Natural killer cell (primary cell): ENCODE measurements around the gene CHTOP. TPM values are rescaled to one million over a fixed set of nuclear protein-coding genes. Genes with fewer than 3 reads are reported as not detected.

Experiments used
- ATAC-seq, 3 donors: fragments of 150-1000 bp in 2 of 3; fragments of 200-7000 bp in 1 of 3; cut with Tn5 transposase; 1 replicate in 1 of 3; 2 replicates in 2 of 3; pipeline ENCODE4 v1.10.0; 2021; ENCODE audit warnings: mild to moderate bottlenecking in 2 of 3, moderate library complexity in 2 of 3
- DNase-seq, 2 donors: peaks; one replicate each; pipeline versions ENCODE4 v3.0.0 to v3.0.0-alpha.2; 2013 to 2021; ENCODE audit warnings: mixed read lengths in 1 of 2
- H3K27ac ChIP-seq: one replicate; pipeline ENCODE4 v1.5.1; 2013; ENCODE audit warnings: mild to moderate bottlenecking, low read length
- H3K27me3 ChIP-seq: one replicate; pipeline ENCODE4 v1.6.1; 2013; ENCODE audit warnings: low read length; ENCODE audit not compliant: control insufficient read depth, insufficient read depth
- H3K36me3 ChIP-seq: one replicate; pipeline ENCODE4 v1.6.1; 2013; ENCODE audit warnings: low read length; ENCODE audit not compliant: control insufficient read depth, insufficient read depth
- H3K4me1 ChIP-seq: one replicate; pipeline ENCODE4 v1.6.1; 2013; ENCODE audit warnings: low read length; ENCODE audit not compliant: control insufficient read depth, insufficient read depth
- H3K4me3 ChIP-seq: one replicate; pipeline ENCODE4 v1.5.1; 2013; ENCODE audit warnings: low read length
- H3K9me3 ChIP-seq: one replicate; pipeline ENCODE4 v1.6.1; 2013; ENCODE audit warnings: low read length; ENCODE audit not compliant: control insufficient read depth, insufficient read depth
- H3K27ac Mint-ChIP-seq, 2 donors: one replicate each; pipeline ENCODE4 v1.8.0; 2022; ENCODE audit warnings: mild to moderate bottlenecking in 2 of 2, mixed read lengths in 2 of 2, moderate library complexity in 1 of 2
- H3K27me3 Mint-ChIP-seq, 2 donors: one replicate each; pipeline ENCODE4 v1.8.0; 2022; ENCODE audit warnings: low read depth in 2 of 2, mixed read lengths in 2 of 2
- H3K36me3 Mint-ChIP-seq: one replicate; pipeline ENCODE4 v1.8.0; 2022; ENCODE audit warnings: mixed read lengths
- H3K4me1 Mint-ChIP-seq, 2 donors: one replicate each; pipeline ENCODE4 v1.8.0; 2022; ENCODE audit warnings: mixed read lengths in 2 of 2
- H3K4me3 Mint-ChIP-seq: one replicate; pipeline ENCODE4 v1.8.0; 2022; ENCODE audit warnings: mild to moderate bottlenecking, moderate library complexity, mixed read lengths
- H3K9me3 Mint-ChIP-seq, 2 donors: one replicate each; pipeline ENCODE4 v1.8.0; 2022; ENCODE audit warnings: mixed read lengths in 2 of 2
- WGBS: methylation state at CpG from one replicate; pipeline ENCODE4 v1.1.7; 2013; ENCODE audit warnings: missing lambda C conversion rate; ENCODE audit not compliant: insufficient coverage; 5-methylcytosine and 5-hydroxymethylcytosine counted together
- intact Hi-C: fragments of 100-400 bp; cut with micrococcal nuclease; formaldehyde crosslinking; loops from one replicate; pipeline ENCODE4 v1.14.2; 2022
- total RNA-seq, 4 donors: library from RNA; stranded (reverse); fragments of 120-200 nt in 1 of 4; gene quantifications; one replicate each; pipeline versions ENCODE4 v1.2.3 to v1.2.4, GENCODE V29; 2013 to 2022
- TF ChIP-seq, protein P1 (sequence below): fragments of 200-600 bp; IDR thresholded peaks from one replicate; pipeline ENCODE4 v1.8.0; 2022; ENCODE audit warnings: antibody characterized with exemption

Gene CHTOP
- total RNA-seq, 3 donors from 2014 or later (not counting 1 experiment from before 2014, with no cell fraction given), result 94.7 to 110 (median 106) TPM

DNA sequence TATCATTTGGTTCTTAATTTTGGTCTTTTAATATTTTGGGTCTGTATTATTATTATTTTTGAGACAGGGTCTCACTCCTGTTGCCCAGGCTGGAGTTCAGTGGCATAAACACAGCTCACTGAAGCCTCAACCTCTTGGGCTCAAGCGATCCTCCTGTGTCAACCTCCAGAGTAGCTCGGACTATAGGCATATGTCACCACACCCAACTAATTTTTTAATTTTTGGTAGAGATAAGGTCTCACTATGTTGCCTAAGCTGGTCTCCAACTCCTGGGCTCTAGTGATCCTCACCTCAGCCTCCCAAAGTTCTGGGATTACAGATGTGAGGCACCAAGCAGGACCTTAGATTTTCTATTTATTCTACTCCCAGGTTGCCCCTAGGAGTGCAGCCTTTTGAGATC is 39.6 kb downstream of the CHTOP start:
- H3K27ac Mint-ChIP-seq, result peak overlapping the region in 1 of 2 donors; percentile 60
- ATAC-seq, result no peak
- H3K9me3 Mint-ChIP-seq, result no peaks in the 10 kb centered on the region
- H3K27me3 Mint-ChIP-seq, result peaks cover 14 to 17% of the 10 kb centered on the region in 2 donors
- Histone ChIP-seq H3K36me3 (peaks cover 12% of the 10 kb centered on the region), H3K27ac (no peak overlapping the region), H3K4me1 (peaks cover 30% of the 10 kb centered on the region), H3K4me3 (no peak overlapping the region), H3K9me3 (no peaks in the 10 kb centered on the region), H3K27me3 (peaks cover 8% of the 10 kb centered on the region)
- H3K4me3 Mint-ChIP-seq, result peak overlapping the region; percentile 52
- no peaks in the 10 kb centered on the region for H3K36me3 Mint-ChIP-seq
- H3K4me1 Mint-ChIP-seq, result peaks cover 12 to 16% of the 10 kb centered on the region in 2 donors
- DNase-seq, result no peak
- TF ChIP-seq, protein P1, sequence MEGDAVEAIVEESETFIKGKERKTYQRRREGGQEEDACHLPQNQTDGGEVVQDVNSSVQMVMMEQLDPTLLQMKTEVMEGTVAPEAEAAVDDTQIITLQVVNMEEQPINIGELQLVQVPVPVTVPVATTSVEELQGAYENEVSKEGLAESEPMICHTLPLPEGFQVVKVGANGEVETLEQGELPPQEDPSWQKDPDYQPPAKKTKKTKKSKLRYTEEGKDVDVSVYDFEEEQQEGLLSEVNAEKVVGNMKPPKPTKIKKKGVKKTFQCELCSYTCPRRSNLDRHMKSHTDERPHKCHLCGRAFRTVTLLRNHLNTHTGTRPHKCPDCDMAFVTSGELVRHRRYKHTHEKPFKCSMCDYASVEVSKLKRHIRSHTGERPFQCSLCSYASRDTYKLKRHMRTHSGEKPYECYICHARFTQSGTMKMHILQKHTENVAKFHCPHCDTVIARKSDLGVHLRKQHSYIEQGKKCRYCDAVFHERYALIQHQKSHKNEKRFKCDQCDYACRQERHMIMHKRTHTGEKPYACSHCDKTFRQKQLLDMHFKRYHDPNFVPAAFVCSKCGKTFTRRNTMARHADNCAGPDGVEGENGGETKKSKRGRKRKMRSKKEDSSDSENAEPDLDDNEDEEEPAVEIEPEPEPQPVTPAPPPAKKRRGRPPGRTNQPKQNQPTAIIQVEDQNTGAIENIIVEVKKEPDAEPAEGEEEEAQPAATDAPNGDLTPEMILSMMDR, result no peak
- intact Hi-C loops, result loop anchor here (10.0 kb wide), 1 partner anchor 101 kb away; the partner anchor contains the start of gene SLC27A3
- WGBS, result no CpG with 5 or more reads among the region's 2 CpGs

DNA sequence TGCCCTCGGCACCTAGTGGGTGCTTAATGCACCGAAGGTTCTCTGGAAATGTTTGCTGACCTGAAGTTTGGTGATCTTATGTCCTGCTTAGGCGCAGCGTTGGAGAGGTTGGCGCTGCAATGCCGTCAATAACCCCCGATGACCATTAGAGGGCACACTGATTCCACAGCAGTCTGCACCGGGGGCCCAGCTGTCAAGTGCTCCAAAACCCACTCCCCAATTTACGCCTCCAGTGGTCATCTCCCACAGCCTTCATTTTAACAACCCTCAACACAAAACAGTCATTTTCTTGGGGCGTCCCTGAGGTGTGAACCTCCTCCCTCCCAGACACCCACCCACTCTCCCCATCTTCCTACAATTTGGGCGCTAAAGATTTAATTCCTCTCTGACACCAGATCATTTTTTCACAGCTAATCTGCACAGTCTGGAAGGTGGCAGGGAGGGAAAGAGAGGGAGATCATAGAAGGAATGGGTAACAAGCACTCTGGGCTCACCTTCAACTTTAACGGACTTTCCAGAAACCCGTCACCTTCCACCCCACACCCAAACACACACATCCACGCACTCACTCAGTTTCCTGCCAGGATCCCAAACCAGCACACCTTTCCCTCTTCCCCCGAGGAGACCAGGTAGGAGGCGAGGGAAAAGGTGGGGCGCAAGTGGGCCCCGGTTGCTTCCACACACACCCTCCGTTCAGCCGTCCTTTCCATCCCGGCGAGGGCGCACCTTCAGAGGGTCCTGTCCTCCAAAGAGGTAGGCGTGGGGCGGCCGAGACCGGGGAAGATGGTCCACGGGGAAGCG is 44.1 kb downstream of the CHTOP start:
- TF ChIP-seq, protein P1, result peak; percentile 70
- 6% methylated on average over 28 of the region's 29 CpGs for WGBS
- peak overlapping the region; percentile 85 for H3K4me3 Mint-ChIP-seq

DNA sequence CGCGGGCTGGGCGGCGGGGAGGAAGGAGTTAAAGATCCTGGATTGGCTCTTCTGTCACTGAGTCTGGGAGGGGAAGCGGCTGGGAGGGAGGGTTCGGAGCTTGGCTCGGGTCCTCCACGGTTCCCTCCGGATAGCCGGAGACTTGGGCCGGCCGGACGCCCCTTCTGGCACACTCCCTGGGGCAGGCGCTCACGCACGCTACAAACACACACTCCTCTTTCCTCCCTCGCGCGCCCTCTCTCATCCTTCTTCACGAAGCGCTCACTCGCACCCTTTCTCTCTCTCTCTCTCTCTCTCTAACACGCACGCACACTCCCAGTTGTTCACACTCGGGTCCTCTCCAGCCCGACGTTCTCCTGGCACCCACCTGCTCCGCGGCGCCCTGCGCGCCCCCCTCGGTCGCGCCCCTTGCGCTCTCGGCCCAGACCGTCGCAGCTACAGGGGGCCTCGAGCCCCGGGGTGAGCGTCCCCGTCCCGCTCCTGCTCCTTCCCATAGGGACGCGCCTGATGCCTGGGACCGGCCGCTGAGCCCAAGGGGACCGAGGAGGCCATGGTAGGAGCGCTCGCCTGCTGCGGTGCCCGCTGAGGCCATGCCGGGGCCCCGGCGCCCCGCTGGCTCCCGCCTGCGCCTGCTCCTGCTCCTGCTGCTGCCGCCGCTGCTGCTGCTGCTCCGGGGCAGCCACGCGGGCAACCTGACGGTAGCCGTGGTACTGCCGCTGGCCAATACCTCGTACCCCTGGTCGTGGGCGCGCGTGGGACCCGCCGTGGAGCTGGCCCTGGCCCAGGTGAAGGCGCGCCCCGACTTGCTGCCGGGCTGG is 44.9 kb downstream of the CHTOP start, which contains the start of gene NPR1:
Gene NPR1 (plus strand): TSS at position 170 of the 818 bp plus-strand sequence. CDS start 421 bp downstream, at position 591.
- intact Hi-C loops, result loop anchor here (10.0 kb wide), 1 partner anchor 96 kb away; the partner anchor contains the start of gene SLC27A3
- H3K36me3 Mint-ChIP-seq, result no peaks in the 10 kb centered on the region
- H3K4me3 ChIP-seq, result peak within 1 kb of the TSS; percentile 8

More for the DNA sequence above, 44.1 kb downstream of the CHTOP start:
- Histone ChIP-seq H3K4me1 (peaks cover 20% of the 10 kb centered on the region), H3K36me3 (no peaks in the 10 kb centered on the region), H3K27me3 (peaks cover 18% of the 10 kb centered on the region), H3K4me3 (peak overlapping the region; percentile 8), H3K9me3 (no peaks in the 10 kb centered on the region), H3K27ac (no peak overlapping the region)
- no peaks in the 10 kb centered on the region for H3K36me3 Mint-ChIP-seq
- H3K9me3 Mint-ChIP-seq, result no peaks in the 10 kb centered on the region
- peaks cover 38 to 48% of the 10 kb centered on the region in 2 donors for H3K27me3 Mint-ChIP-seq
- peak; percentile 52 to 75 (median 66) for ATAC-seq
- intact Hi-C loops, result loop anchor here (1.0 to 10.0 kb wide), 2 partner anchors 71 to 97 kb away; partner anchors contain the start of gene SLC27A3
- H3K4me1 Mint-ChIP-seq, result peaks cover 21 to 26% of the 10 kb centered on the region in 2 donors
- DNase-seq, result peak; percentile 24 to 75
- no peak overlapping the region for H3K27ac Mint-ChIP-seq

More for the DNA sequence above, 44.9 kb downstream of the CHTOP start, which contains the start of gene NPR1:
- DNase-seq (peak in 1 of 2 donors; percentile 56), ATAC-seq (peak; percentile 31 to 49 (median 46))
- peak within 1 kb of the TSS; percentile 86 for H3K4me3 Mint-ChIP-seq
- no peak within 1 kb of the TSS for H3K27ac ChIP-seq
- H3K4me1 Mint-ChIP-seq, result peaks cover 21 to 26% of the 10 kb centered on the region in 2 donors
- H3K27ac Mint-ChIP-seq, result peak within 1 kb of the TSS in 1 of 2 donors; percentile 3
- peaks cover 43 to 51% of the 10 kb centered on the region in 2 donors for H3K27me3 Mint-ChIP-seq
- H3K27me3 ChIP-seq, result peaks cover 18% of the 10 kb centered on the region
- TF ChIP-seq, protein P1, result no peak
- 2% methylated on average over 78 of the region's 78 CpGs for WGBS
- no peaks in the 10 kb centered on the region for H3K9me3 Mint-ChIP-seq
- no peaks in the 10 kb centered on the region for H3K9me3 ChIP-seq
- H3K36me3 ChIP-seq, result no peaks in the 10 kb centered on the region
- H3K4me1 ChIP-seq, result peaks cover 20% of the 10 kb centered on the region
